HG02642 (cell line): ENCODE measurements around the gene C11orf21.

Experiments used
- ATAC-seq: cut with Tn5 transposase; IDR thresholded peaks from one replicate; pipeline ENCODE4 v1.9.1; 2021; ENCODE audit warnings: mild to moderate bottlenecking; ENCODE audit not compliant: unreplicated experiment, poor library complexity

C11orf21 gene

DNA sequence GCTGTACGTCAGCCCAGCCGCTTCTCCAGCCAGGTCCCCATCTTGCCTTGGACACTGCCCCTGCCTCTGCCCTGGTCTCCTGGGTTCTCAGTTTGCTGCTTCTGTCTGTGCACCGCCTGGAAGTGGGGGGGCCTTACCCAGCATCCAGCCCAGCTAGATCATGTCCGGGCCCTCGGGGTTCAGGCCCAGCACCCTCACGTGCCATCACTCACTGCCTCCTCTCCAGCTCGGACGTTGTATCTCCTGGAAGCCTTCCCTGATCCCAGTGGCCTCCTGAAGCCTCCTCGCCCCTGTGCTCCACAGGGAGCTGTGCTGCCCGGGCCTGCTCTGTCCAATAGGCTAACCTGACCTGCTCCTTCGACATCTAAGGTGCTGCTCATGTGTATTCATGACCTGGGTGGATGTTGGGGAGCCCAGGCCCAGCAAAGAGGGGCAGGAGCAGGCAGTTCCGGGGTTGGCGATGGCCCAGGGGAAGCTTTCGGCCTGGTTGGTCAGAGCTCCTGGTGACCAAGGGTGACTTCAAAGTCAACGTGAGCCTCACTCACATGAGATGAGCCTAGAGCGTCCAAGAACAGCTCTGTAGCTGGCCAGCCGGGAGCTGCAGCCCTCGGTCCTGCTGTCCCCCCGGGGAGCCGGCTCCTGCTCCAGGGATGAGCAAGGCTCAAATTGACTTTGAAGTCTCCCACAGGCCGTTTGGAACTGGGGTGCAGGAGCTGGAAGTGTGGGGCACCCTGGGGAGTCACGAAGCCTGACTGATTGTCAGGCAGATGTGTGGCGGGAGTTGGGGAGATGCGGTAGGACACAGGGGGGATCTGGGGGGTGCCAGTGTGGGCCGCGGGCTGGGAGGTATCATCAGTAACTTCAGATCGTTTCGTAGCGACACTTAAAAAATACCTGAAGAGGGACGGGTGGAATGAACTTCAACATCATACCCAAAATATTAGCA lies 26.1 kb downstream of the C11orf21 start:
- ATAC-seq = no peak

DNA sequence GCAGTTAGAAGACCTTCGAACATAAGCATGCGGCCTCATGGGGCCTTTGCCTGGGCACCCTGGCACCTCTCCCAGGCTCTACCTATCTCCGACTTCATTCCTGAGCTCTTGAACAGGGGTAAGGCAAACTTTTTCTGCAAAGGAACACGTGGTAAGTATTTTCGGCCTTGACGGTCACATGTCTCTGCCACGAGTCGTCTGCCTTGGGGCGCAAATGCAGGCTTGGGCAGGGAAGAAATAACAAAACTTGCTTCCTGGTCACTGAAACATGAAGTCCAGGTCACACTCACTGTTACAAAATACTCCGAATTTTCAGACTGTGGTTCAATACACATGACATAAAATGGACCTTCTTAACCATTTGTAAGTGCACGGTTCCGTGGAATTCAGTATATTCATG lies 27.9 kb downstream of the C11orf21 start:
- no peak for ATAC-seq

DNA sequence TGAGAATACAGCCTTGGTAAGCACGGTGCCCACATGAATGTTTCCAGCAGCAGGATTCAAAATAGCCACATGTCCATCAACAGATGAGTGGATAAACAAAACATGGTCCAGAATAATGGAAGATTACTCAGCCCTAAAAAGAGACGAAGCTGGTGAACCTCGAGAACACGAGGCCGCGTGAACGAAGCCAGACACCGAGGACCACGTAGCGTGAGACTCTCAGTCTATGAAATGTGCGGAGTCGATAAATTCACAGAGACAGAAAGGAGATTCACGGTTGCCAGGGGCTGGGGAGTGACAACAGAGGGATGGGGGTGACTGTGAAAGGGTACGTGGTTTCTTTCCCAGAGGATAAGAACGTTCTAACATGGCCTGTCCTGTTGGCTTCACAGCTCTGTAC lies 28.4 kb downstream of the C11orf21 start:
- ATAC-seq = no peak

DNA sequence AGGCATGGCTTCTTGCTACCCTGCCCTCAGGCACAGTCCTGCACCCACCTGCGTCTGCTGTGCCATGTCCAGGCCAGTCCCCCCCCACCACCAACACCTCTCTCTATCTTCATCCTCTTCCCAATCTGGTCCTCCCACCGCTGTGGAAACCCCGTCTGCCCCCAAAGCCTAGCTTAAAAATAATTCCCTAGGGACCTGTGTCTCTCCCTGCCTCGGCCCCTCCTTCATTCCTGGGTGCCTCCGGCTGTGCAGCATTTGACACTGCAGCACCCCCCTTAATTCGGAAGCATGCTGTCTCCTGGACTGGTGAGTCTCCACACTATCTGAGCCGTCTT lies 28.8 kb downstream of the C11orf21 start:
- ATAC-seq = no peak

DNA sequence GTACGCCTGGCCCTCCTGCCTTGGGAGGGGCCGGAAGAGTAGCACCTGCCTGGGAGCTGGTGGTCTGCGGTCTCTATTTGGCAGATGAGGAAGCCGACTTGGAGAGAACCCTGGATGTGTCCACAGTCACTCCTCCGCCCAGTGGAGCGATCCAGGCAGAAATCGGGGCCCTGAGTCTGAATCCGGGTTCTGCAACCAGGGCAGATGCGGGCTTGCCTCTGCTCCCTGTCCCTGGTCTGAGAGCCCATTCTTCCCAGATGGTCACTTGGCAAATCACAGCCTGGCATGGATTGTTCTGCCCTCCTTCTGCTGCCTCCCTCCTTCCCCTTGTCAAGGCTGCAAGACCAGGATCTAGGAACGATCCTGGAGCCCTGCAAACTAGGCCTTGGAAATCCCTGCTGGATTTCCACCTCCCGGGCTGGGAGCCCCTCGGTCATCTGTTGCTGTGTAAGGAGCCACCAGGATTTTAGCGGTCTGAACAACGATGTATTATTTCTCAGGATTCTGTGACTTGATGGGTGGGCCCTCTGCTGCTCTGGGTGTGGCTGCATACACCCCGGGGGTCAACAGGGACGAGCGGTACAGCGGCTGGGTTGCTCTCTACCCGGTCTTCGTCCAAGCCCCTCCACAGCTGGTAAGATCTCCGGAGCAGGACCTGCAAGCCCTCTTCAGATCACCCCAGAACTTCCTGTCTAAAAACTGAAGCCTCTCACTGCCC lies 29.3 kb downstream of the C11orf21 start:
- ATAC-seq = no peak

DNA sequence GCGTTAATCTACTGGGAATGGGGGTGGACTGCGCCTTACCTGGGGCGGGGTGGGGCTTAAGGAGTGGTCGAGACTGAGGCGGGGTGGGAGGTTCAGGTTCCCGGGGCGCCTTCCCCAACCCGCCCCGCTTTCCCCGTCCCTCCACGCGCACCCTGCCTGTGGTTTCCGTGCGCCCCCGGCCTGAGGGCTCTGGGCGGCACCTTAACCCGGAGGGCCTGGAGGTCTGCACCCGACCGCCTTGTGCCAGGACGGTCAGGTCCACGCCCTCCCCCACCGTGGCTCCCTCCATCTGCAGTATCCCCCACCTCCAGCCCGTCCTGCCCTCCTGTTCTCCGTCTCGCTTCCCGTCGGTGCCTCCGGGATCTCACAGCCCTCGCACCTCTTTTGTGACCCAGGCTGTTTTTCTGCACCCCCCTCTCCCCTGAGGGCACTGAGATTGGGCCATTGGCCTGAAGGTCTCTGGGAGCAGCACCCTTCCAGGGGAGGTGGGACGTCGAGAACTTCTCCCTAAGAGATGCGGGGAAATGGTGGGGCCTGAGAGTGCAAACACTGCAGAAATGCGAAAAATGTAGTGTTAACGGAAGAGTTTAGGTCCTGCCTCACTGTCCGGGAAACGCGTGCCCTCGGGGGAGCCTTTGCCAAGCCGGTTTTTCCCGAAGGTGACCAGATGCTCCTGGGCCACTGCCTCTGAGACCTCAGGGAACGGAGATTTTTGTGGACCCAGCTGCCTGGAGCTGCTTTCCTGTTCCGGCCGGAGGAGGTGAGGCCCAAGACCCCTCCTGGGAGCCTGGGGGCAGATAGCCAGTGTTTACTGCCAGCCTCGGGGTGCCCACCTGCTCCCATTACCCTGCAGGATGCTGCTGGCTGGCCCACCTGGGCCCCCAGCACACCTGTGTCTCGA lies 30.1 kb downstream of the C11orf21 start:
- ATAC-seq = no peak

DNA sequence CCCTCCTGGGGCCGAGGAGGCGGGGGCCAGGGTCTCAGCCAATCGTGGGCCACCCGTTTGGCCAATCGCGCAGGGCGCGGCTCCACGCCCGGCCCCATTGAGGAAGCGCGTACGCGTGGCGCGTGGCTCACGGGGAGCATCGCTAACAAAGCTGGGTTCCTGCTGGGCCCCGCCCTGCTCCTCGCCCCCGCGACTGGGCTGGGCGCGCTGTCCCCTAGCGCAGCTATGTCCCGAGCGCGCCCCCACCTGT lies 30.7 kb downstream of the C11orf21 start:
- no peak for ATAC-seq

DNA sequence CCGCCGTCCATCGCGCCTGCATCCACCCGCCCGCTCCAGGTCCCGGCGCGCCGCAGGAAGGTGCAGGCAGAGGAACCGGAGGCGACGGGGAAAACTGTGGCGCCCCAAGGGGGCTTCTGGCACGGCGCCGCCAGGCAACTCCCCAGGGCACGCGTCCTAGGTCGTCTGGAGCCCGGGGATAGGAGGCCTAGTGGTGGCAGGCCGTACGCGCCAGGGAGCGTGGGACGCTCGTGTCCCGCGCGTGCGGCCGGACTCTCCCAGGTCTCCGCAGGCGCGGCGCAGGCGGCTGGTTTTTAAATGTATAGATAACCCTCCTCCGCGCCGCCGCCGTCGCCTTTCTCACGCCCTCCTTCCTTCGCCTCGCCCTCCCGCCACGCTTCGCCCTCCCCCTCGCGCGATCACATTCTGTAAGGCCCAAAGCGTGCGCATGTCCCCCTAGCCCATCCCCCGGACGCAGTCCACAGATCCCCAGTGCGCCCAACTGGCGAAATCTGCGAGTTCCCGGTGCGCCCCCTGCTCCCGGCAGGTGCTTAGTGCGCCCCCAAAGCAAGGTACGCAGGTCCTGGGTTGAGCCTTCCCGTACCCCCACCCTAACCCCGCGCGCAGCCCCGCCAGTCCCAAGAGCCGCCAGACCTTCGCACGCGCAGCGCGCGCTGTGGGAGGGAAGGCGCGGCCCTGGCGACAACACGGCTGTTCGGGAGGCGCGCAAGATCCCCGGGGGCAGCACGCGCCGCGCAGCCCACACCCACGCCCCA lies 31.2 kb downstream of the C11orf21 start, which contains the start of gene ASCL2:
ASCL2 (minus strand) TSS at position 267 of the 755 bp plus-strand sequence; CDS start at position 11, 256 bp downstream.
- no peak for ATAC-seq

DNA sequence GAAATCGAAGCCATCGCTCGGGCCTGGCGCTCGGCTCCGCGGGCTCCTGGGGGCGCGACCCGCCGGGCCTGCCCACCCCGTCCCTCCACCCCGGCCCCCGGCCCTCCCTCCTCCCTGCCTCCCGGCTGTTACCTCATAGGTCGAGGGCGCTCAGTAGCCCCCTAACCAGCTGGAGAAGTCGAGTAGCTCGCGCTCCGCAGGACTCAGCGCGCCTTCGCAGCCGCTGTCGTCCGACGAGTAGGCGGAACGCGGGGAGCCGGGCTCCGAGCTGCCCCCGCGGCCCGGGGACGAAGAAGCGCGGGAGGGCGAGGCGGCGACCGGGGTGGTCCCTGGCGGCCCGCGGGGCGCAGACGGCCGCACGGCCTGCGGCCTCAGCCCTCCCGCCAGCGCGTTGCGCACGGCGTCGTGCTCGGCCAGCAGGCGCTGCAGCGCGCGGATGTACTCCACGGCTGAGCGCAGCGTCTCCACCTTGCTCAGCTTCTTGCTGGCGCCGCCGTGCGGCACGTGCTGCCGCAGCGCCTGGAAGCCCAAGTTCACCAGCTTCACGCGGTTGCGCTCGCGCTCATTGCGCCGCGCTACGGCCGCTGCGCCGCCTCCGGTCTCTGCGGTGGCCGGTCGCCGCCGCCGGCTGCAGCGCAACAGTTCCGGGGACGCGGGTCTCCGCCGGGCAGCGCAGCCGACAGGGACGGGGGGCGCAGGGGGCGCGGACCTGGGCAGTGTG lies 32.0 kb downstream of the C11orf21 start:
- ATAC-seq = no peak

DNA sequence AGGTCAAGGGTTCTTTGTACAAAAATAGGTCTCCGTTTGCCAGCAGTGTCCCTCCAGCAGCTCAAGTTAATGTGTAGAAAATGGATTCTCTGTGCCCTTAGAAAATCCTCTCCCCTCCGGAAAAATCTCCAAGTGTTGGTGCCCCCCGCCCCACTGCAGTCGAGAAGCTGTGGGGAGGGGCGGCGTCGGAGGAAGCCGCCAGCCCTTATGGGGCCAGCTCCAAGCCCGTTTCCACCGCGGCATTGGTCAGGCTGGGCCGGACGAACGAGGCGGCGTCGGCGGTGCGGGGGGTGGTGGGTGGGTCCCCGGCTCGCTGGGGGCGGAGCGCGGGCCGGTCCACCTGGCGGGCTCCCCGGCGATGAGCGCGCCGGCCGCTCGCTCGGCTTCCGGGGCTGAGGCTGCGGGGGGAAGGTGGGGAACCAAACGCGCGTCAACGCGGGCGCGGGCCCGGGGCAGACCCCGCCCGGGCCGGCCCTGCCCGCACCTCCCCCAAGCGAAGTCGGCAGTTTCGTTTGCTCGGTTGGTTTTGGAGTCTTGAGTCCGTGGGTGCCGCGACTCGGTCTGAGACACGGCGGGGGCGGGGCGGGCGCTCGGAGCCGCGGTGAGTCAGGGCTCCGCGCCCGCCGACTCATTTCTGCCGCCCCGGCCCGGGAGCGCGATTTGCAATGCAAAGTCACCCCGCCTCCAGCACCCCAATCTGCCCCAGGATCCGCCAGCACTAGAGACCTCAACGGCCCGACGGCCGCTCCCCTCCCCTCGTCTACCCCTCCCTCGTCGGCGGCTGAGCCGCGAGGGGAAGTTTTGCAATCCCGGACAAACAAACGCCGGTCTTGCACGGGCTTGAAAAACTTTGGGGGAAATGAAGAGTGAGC lies 32.8 kb downstream of the C11orf21 start:
- no peak for ATAC-seq

DNA sequence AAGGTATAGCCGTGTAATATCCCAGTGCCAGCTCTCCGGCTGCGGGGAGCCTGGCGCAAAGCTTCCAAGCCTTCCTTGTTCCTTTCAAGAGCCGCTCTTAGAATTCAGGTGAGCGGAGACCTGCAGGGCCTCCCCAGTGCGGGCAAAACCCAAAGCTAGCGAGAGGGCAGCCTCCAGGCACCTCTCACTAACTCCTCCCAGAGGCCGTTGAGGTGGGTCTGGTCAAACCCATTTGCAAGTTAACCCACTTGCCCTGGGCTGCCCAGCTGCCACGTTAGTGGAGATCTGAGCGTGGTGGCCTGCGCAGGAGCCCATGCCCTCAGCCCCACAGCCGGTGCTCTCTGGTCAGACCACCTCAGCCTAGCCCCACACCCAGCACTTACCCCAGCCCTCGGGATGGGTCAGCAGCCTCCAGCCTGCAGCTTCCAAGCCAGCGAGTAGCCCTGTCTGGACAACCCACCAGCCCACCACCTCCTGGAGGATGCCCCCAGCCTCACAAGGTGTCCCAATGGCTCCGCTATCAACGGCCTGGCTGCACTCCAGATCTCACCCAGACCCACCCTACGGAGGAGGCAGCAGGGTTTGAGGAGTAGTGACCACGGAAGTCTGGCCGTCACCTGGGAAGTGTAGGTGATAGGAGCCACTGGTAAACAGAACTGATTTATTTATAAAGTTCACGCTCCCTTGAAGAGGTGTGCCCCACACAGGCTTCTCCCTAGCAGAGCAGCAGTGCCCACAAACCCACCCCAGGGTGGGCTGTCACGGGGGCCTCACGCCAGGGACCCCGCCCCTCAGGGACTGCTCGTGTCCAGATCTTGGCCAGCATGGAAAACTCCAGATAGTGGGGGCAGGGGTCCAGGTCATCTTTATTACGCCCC lies 33.6 kb downstream of the C11orf21 start:
- no peak for ATAC-seq

DNA sequence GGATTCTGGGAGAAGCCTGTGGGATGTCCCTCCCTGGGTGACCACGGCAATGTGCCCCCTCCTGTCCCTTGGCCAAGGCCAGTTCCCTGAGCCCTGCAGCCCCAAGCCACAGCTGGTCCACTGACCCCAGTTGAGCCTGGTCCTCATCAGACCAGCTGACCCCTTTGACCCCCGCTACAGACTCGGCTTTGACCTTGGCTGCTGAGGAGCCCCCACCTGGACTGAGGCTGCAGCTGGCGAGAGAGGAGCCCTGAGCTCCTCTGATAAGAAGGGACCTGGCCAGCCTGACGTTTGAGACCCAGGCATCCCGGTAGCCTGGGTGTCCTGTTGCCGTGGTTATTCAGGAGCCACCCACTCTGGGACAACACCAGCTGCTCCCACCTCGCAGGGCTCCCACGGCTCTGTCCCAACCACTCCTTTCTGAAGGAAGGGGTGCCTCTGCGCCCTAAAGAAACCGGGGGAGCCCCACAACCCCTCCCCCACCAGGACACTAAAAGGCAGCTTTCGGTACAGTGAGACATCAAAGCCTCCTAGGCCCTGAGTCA lies 34.3 kb downstream of the C11orf21 start:
- no peak for ATAC-seq

DNA sequence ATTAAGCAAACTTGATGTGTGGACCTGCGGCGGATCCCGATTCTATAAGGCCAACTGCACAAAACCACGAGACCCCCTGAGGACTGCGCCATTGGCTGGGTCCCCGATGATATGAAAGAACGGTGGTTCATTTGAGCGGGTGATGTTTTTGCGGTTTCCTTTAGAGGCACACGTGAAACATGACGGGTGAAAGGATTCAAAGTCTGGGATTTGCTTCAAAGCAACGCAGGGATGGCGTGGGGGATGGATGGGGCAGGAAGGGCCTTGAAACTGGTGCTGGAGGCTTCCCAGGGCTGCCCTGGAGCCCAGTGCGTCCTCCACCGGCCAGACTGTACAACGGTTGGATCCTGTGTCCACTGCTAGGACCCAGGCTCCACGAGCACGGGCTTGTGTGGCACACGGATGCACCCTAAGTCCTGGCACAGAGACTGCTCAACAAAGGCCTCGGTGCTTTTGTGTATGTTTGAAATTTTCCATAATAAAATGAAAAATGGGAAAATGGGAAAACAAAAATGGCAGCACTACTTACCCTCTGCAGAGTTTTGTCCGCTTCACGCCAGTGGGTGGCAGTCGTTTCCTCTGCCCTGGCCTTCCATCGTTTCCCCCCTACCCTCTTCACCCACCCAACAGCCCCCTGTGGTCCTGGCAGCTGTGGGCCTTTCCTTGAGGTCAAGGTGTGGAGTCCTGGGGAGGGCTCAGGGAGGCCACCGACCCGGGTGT lies 35.0 kb downstream of the C11orf21 start:
- no peak for ATAC-seq

DNA sequence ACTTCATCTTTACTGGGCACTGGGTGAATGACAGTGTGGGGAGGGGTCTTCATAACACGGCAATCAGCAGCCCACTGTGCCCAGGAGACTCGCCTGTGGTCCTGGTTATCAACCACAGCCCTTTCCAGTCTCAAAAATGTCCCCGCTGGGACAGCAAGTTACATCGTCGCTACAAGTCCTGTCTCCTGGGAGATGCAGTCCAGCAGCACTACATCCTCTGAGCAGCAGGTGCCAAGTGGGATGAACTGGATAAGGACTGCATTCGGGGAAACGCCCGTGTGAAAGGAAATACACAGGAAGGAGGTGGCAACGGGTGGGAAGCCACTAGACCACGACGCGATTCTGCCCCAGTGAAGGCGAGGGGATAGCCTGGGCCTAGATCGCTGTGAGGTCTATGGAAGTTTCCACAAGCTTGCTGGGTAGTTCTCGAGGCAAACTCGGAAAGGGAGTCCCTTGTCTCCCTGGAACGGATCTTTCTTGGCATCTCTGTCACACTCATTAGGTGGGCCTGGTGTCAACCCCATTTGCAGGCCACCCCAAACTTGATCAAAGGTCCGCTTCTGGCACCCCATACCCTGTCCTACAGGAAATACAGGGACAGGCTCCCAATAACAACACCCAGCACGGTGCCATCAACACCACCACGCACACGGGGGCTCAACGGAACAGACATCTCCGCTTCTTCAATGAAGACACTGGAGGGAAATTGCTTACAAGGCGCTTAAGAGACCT lies 35.7 kb downstream of the C11orf21 start:
- no peak for ATAC-seq

DNA sequence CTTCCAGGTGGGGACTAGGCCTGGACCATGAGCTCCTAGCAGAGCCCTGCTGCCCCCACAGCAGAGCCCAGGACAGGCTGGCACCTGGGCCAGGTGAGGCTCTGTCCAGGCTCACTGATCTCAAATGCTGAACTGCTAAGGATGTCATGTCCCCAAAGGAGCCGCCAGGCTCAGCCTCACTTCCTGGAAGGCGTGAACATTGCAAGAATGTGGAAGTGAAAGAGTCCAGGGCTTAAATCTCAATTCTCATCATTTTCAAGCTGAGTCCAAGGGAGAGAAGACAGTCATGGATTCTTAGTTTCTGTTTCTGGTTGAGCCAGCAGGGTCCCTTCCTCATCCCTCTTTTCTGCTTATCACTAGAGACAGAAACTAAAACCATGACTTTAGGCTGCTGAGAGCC lies 36.3 kb downstream of the C11orf21 start:
- ATAC-seq = peak; percentile 37
